MCF 10A (cell line): Measurements from ENCODE around the gene ARHGAP10. TPM values are rescaled to one million over a fixed set of nuclear protein-coding genes. Genes with fewer than 3 reads are reported as not detected.

ENCODE experiments used
- BruUV-seq: library from RNA; stranded (reverse); fragments of 400-500 nt; replicated peaks from 2 replicates; lab custom pipeline; 2021; lab: Mats Ljungman, UMichigan
- CTCF ChIA-PET: fragments of 300-600 bp; sonication (Branson Sonifier 250); formaldehyde crosslinking; extraction: SDS; loops from one replicate; lab custom pipeline; 2021; ENCODE audit warnings: antibody characterized with exemption, inconsistent platforms; lab: Yijun Ruan, JAX
- POLR2A ChIA-PET: fragments of 300-600, 350-650 bp; sonication (Branson Sonifier 250); formaldehyde crosslinking; extraction: SDS; loops from one replicate; lab custom pipeline; 2020; ENCODE audit warnings: antibody characterized with exemption, inconsistent platforms; lab: Yijun Ruan, JAX
- DNase-seq: peaks from one replicate; pipeline ENCODE4 v3.0.0-alpha.2; 2018; ENCODE audit not compliant: unreplicated experiment
- H3K27ac Mint-ChIP-seq: one replicate; pipeline ENCODE4 v1.8.0; 2022; ENCODE audit warnings: mild to moderate bottlenecking, low read depth, mixed read lengths; ENCODE audit not compliant: unreplicated experiment
- H3K27me3 Mint-ChIP-seq: one replicate; pipeline ENCODE4 v1.8.0; 2022; ENCODE audit warnings: mixed read lengths; ENCODE audit not compliant: insufficient read depth, unreplicated experiment
- H3K36me3 Mint-ChIP-seq: one replicate; pipeline ENCODE4 v1.8.0; 2022; ENCODE audit warnings: mild to moderate bottlenecking, moderate library complexity, mixed read lengths; ENCODE audit not compliant: insufficient read depth, unreplicated experiment
- H3K4me1 Mint-ChIP-seq: one replicate; pipeline ENCODE4 v1.8.0; 2022; ENCODE audit warnings: mixed read lengths; ENCODE audit not compliant: insufficient read depth, unreplicated experiment
- H3K4me3 Mint-ChIP-seq: one replicate; pipeline ENCODE4 v1.8.0; 2022; ENCODE audit warnings: mild to moderate bottlenecking, moderate library complexity, mixed read lengths; ENCODE audit not compliant: unreplicated experiment
- H3K9me3 Mint-ChIP-seq: one replicate; pipeline ENCODE4 v1.8.0; 2022; ENCODE audit warnings: mixed read lengths; ENCODE audit not compliant: unreplicated experiment
- CTCF ChIP-seq: fragments of 200-600 bp; IDR thresholded peaks from one replicate; pipeline ENCODE4 v1.8.0; 2022; ENCODE audit warnings: antibody characterized with exemption, mild to moderate bottlenecking; ENCODE audit not compliant: unreplicated experiment
- intact Hi-C: fragments of 100-400 bp; cut with micrococcal nuclease; formaldehyde crosslinking; loops from 2 replicates; pipeline ENCODE4 v1.14.1; 2022
- total RNA-seq: library from RNA; stranded (reverse); gene quantifications from 2 replicates; pipeline ENCODE4 v1.2.3, GENCODE V29; 2022

ARHGAP10 gene
- total RNA-seq, 1 experiment from 2014 or later = 22.4 TPM

DNA sequence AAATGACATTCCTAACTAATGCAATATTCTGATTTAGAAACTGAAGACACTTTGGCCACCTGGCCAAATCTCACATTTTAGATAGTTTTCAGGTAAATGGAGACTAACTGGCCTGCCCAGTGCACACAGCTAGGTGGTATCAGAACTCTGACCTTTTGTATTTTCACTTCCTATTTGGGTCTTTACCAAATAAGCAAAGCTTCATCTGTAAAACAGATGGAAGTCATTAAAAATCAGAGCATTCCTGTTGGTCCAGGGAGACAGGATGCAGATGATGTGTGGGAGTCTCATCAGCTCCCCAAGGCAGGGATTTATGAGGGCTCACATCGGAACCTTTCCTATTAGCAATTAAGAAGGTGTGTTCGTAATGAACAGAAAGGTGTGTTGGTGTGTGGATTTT is 57.7 kb downstream of the ARHGAP10 start:
- ChIA-PET CTCF (interaction anchor here (0.6 to 3.6 kb wide), 4 partner anchors 21 to 144 kb away, joined by 3 to 18 read pairs (median 3); no protein-coding TSS in a partner anchor), POLR2A (interaction anchor here (2.5 kb wide), 1 partner anchor 16 kb away, joined by 7 read pairs; no protein-coding TSS in a partner anchor)
- no peak for TF ChIP-seq CTCF
- Mint-ChIP-seq H3K4me3 (no peak overlapping the region), H3K36me3 (peaks cover 6% of the 10 kb centered on the region), H3K27ac (no peak overlapping the region), H3K27me3 (no peaks in the 10 kb centered on the region), H3K9me3 (no peaks in the 10 kb centered on the region), H3K4me1 (peaks cover 33% of the 10 kb centered on the region)
- BruUV-seq = no TSS peak
- intact Hi-C loops = no loop called here
- no peak for DNase-seq

- Mint-ChIP-seq H3K4me1 (peaks cover 33% of the 10 kb centered on the region), H3K27me3 (no peaks in the 10 kb centered on the region), H3K4me3 (no peak overlapping the region), H3K27ac (no peak overlapping the region), H3K36me3 (peaks cover 6% of the 10 kb centered on the region), H3K9me3 (no peaks in the 10 kb centered on the region)
- peak; percentile 29 for DNase-seq
- intact Hi-C loops = no loop called here
- no peak for TF ChIP-seq CTCF
- ChIA-PET POLR2A (no interaction called here), CTCF (no interaction called here)
- BruUV-seq = no TSS peak
These were observed 58.5 kb downstream of the ARHGAP10 start for GRCh38 chr4:147790412-147790811.

DNA sequence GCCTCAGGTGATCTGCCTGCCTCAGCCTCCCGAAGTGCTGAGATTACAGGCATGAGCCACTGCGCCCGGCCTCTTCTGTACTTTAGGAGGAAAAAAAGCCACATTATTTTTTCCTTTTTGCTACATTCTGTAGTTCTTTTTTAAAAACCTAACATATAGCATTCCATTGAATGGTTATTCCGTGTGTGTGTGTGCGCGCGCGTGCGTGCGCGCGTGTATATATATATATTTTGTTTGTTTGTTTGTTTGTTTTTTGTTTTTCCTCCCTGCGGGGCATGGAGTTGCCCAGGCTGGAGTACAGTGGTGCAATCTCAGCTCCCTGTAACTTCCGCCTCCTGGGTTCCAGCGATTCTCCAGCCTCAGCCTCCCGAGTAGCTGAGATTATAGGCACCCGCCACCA is 59.5 kb downstream of the ARHGAP10 start:
- TF ChIP-seq CTCF = no peak
- peaks cover 28% of the 10 kb centered on the region for H3K4me1 Mint-ChIP-seq
- H3K4me3 Mint-ChIP-seq = no peak overlapping the region
- ChIA-PET POLR2A (interaction anchor here (1.6 kb wide), 1 partner anchor 59 kb away, joined by 3 read pairs; the partner anchor contains the start of gene ARHGAP10), CTCF (no interaction called here)
- no peak for DNase-seq
- H3K9me3 Mint-ChIP-seq = no peaks in the 10 kb centered on the region
- H3K36me3 Mint-ChIP-seq = peaks cover 6% of the 10 kb centered on the region
- BruUV-seq = no TSS peak
- intact Hi-C loops = no loop called here
- H3K27me3 Mint-ChIP-seq = no peaks in the 10 kb centered on the region
- H3K27ac Mint-ChIP-seq = no peak overlapping the region

DNA sequence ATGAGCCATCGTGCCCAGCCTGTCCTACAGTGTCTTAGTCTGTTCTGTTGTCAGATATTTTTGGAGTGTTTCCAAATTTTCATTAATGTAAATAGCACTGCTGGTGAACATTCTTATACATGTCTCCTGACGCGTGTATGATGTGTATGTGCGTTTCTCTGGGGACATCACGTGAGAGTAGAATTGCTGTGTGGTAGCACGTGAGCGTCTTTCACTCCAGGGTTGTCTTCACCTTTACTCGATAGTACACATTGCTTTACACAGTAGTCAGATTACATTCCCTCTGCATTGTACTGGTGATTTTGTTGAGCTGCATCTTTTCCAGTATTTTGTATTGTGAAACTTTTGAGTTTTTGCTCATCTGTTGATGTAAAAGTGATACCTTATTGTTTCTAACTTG is 60.0 kb downstream of the ARHGAP10 start:
- ChIA-PET POLR2A (interaction anchor here (0.5 to 1.6 kb wide), 5 partner anchors 15 to 62 kb away, joined by 3 to 4 read pairs (median 3); partner anchors contain the start of gene ARHGAP10), CTCF (interaction anchor here (0.7 to 1.0 kb wide), 2 partner anchors 10 to 31 kb away, joined by 3 read pairs; no protein-coding TSS in a partner anchor)
- BruUV-seq = no TSS peak
- Mint-ChIP-seq H3K27ac (no peak overlapping the region), H3K4me3 (no peak overlapping the region), H3K36me3 (peaks cover 6% of the 10 kb centered on the region), H3K27me3 (no peaks in the 10 kb centered on the region), H3K4me1 (peaks cover 23% of the 10 kb centered on the region), H3K9me3 (no peaks in the 10 kb centered on the region)
- no peak for TF ChIP-seq CTCF
- intact Hi-C loops = no loop called here
- no peak for DNase-seq
